H1 (cell line): ENCODE measurements around the gene LUC7L3. TPM values are rescaled to one million over a fixed set of nuclear protein-coding genes. Genes with fewer than 3 reads are reported as not detected.
A peak's percentile ranks its signal among the peaks of the same experiment; 100 is the strongest.

Source experiments
- CTCF ChIA-PET: fragments of 300-600 bp; sonication (Branson Sonifier 250); formaldehyde crosslinking; loops from one replicate; lab custom pipeline; 2021; ENCODE audit not compliant: partially characterized antibody; lab: Charles Lee
- POLR2A ChIA-PET: fragments of 300-600 bp; sonication (Branson Sonifier 250); formaldehyde crosslinking; loops from one replicate; lab custom pipeline; 2021; ENCODE audit warnings: inconsistent platforms; ENCODE audit not compliant: partially characterized antibody; lab: Charles Lee
- DNase-seq, 2 experiments: peaks; one replicate each; pipeline versions ENCODE4 v3.0.0 to v3.0.0-alpha.2; 2010 to 2022; ENCODE audit warnings: low spot score in 2 of 2, low read depth in 1 of 2, mixed read lengths in 1 of 2
- FAIRE-seq: peaks from 2 replicates; lab custom pipeline; 2011; peaks lifted over from hg19 to GRCh38; lab: Jason Lieb, UNC
- H2AFZ ChIP-seq: 2 replicates; pipeline ENCODE4 v1.8.1; 2012; ENCODE audit warnings: low read length, inconsistent platforms
- H2AK5ac ChIP-seq: 2 replicates; pipeline ENCODE4 v1.6.1; 2013; ENCODE audit warnings: low read depth, low read length
- H2BK120ac ChIP-seq: replicated peaks from 2 replicates; pipeline ENCODE3; 2013; ENCODE audit warnings: low read depth, low read length, inconsistent platforms
- H2BK12ac ChIP-seq: 2 replicates; pipeline ENCODE4 v1.6.1; 2013; ENCODE audit warnings: low read depth, low read length
- H2BK15ac ChIP-seq: 2 replicates; pipeline ENCODE4 v1.6.1; 2013; ENCODE audit warnings: low read length
- H2BK20ac ChIP-seq: 2 replicates; pipeline ENCODE4 v1.6.1; 2013; ENCODE audit warnings: low read length
- H2BK5ac ChIP-seq: 2 replicates; pipeline ENCODE4 v1.6.1; 2013; ENCODE audit warnings: low read depth, low read length
- H3K14ac ChIP-seq: 2 replicates; pipeline ENCODE4 v1.6.1; 2013; ENCODE audit warnings: inconsistent platforms; ENCODE audit not compliant: insufficient read length
- H3K18ac ChIP-seq: 2 replicates; pipeline ENCODE4 v1.6.1; 2013; ENCODE audit warnings: low read length; ENCODE audit errors: extremely low read depth
- H3K23ac ChIP-seq: 2 replicates; pipeline ENCODE4 v1.6.1; 2013; ENCODE audit warnings: inconsistent platforms; ENCODE audit not compliant: insufficient read length
- H3K23me2 ChIP-seq: 2 replicates; pipeline ENCODE4 v1.6.1; 2013; ENCODE audit warnings: low read depth, low read length
- H3K27ac ChIP-seq: 2 replicates; pipeline ENCODE4 v1.6.1; 2011; ENCODE audit warnings: low read depth, low read length, inconsistent platforms
- H3K27me3 ChIP-seq, 4 experiments: replicated peaks in 1 of 4; 1 replicate in 1 of 4; 2 replicates in 3 of 4; pipeline versions ENCODE4 v1.6.1 to v1.8.1; 2011 to 2013; ENCODE audit warnings: low read length in 3 of 4, mild to moderate bottlenecking in 3 of 4, inconsistent platforms in 2 of 4, mixed read lengths in 2 of 4, moderate library complexity in 1 of 4; ENCODE audit not compliant: control insufficient read depth in 3 of 4, insufficient read depth in 3 of 4; ENCODE audit errors: extremely low read depth in 1 of 4
- H3K36me3 ChIP-seq, 4 experiments: 2 replicates each; pipeline versions ENCODE4 v1.6.1 to v1.8.1; 2011 to 2013; ENCODE audit warnings: mild to moderate bottlenecking in 4 of 4, low read length in 3 of 4, moderate library complexity in 2 of 4, control low read depth in 1 of 4, inconsistent platforms in 1 of 4; ENCODE audit not compliant: insufficient read depth in 4 of 4, control insufficient read depth in 2 of 4
- H3K4ac ChIP-seq: replicated peaks from 2 replicates; pipeline ENCODE3; 2013; ENCODE audit warnings: low read length, low read depth, mixed read lengths, inconsistent platforms; ENCODE audit not compliant: insufficient read length
- H3K4me1 ChIP-seq, 4 experiments: replicated peaks in 1 of 4; 1 replicate in 1 of 4; 2 replicates in 3 of 4; pipeline versions ENCODE4 v1.6.1 to v1.8.1; 2011 to 2013; ENCODE audit warnings: low read length in 3 of 4, inconsistent platforms in 2 of 4, mixed read lengths in 1 of 4; ENCODE audit not compliant: insufficient read depth in 4 of 4, control insufficient read depth in 3 of 4
- H3K4me2 ChIP-seq, 2 experiments: 2 replicates each; pipeline versions ENCODE4 v1.6.1 to v1.8.1; 2011 to 2013; ENCODE audit warnings: low read depth in 2 of 2, low read length in 2 of 2, control low read depth in 1 of 2, inconsistent platforms in 1 of 2, mild to moderate bottlenecking in 1 of 2; ENCODE audit not compliant: insufficient read depth in 1 of 2
- H3K4me3 ChIP-seq, 4 experiments: fragments of 200-600, 300-600 bp in 1 of 4; sonication (generic), shearing (Covaris generic), sonication (Bioruptor Twin) in 1 of 4; 2 replicates each; pipeline versions ENCODE4 v1.5.1 to v1.8.1; 2011 to 2016; ENCODE audit warnings: low read length in 4 of 4, low read depth in 3 of 4, control low read depth in 2 of 4, inconsistent platforms in 2 of 4, mild to moderate bottlenecking in 2 of 4, mixed read lengths in 1 of 4, moderate library complexity in 1 of 4; ENCODE audit not compliant: insufficient read depth in 2 of 4; ENCODE audit errors: extremely low read depth in 1 of 4
- H3K56ac ChIP-seq: replicated peaks from 2 replicates; pipeline ENCODE3; 2013; ENCODE audit warnings: low read depth, mild to moderate bottlenecking, mixed read lengths, low read length, inconsistent platforms; ENCODE audit not compliant: insufficient read length
- H3K79me1 ChIP-seq: 2 replicates; pipeline ENCODE4 v1.6.1; 2013; ENCODE audit warnings: low read depth, low read length, control low read depth
- H3K79me2 ChIP-seq, 2 experiments: 2 replicates each; pipeline versions ENCODE4 v1.6.1 to v1.8.1; 2012 to 2013; ENCODE audit warnings: low read length in 2 of 2, mild to moderate bottlenecking in 2 of 2, inconsistent platforms in 1 of 2; ENCODE audit not compliant: insufficient read depth in 2 of 2, control insufficient read depth in 1 of 2
- H3K9ac ChIP-seq, 4 experiments: replicated peaks in 1 of 4; 1 replicate in 1 of 4; 2 replicates in 3 of 4; pipeline versions ENCODE4 v1.6.1 to v1.8.1; 2011 to 2013; ENCODE audit warnings: low read depth in 3 of 4, low read length in 3 of 4, control low read depth in 2 of 4, mild to moderate bottlenecking in 2 of 4, moderate library complexity in 2 of 4, inconsistent platforms in 1 of 4; ENCODE audit errors: extremely low read depth in 1 of 4
- H3K9me3 ChIP-seq, 2 experiments: 2 replicates each; pipeline versions ENCODE4 v1.6.1 to v1.8.1; 2012 to 2013; ENCODE audit warnings: mild to moderate bottlenecking in 2 of 2, moderate library complexity in 2 of 2, control low read depth in 1 of 2, inconsistent platforms in 1 of 2, low read depth in 1 of 2, low read length in 1 of 2, mixed read lengths in 1 of 2; ENCODE audit not compliant: insufficient read depth in 2 of 2
- H4K20me1 ChIP-seq, 2 experiments: replicated peaks in 1 of 2; 2 replicates each; pipeline versions ENCODE3 to v1.8.1; 2011 to 2013; ENCODE audit warnings: inconsistent platforms in 2 of 2, low read length in 2 of 2, mild to moderate bottlenecking in 1 of 2; ENCODE audit not compliant: insufficient read depth in 2 of 2, control insufficient read depth in 1 of 2
- H4K5ac ChIP-seq: 2 replicates; pipeline ENCODE4 v1.6.1; 2013; ENCODE audit warnings: low read length, low read depth, mixed read lengths, inconsistent platforms; ENCODE audit not compliant: insufficient read length
- H4K8ac ChIP-seq: 2 replicates; pipeline ENCODE4 v1.8.0; 2013; ENCODE audit warnings: mild to moderate bottlenecking, moderate library complexity, low read length, inconsistent platforms; ENCODE audit not compliant: insufficient read depth; ENCODE audit errors: extremely low read depth
- H4K91ac ChIP-seq: replicated peaks from 2 replicates; pipeline ENCODE3; 2013; ENCODE audit warnings: low read length, mixed read lengths, inconsistent platforms; ENCODE audit not compliant: insufficient read length
- ATF2 ChIP-seq: IDR thresholded peaks from 2 replicates; pipeline ENCODE4 v1.6.1; 2012; ENCODE audit warnings: low read length, inconsistent platforms
- EZH2 ChIP-seq: fragments of 200-600 bp; sonication (generic); IDR thresholded peaks from 2 replicates; pipeline ENCODE4 v1.7.1; 2012; ENCODE audit warnings: low read depth, mild to moderate bottlenecking, moderate library complexity, low read length, inconsistent platforms; ENCODE audit not compliant: severe bottlenecking
- MAX ChIP-seq: IDR thresholded peaks from 2 replicates; pipeline ENCODE4 v1.6.1; 2012; ENCODE audit warnings: inconsistent platforms
- RBBP5 ChIP-seq: IDR thresholded peaks from 2 replicates; pipeline ENCODE4 v1.7.1; 2012; ENCODE audit warnings: low read depth, mild to moderate bottlenecking, inconsistent platforms, low read length, moderate library complexity, borderline replicate concordance
- TEAD4 ChIP-seq: IDR thresholded peaks from 2 replicates; pipeline ENCODE4 v1.6.1; 2012; ENCODE audit warnings: low read depth, low read length, inconsistent platforms, mixed read lengths
- USF2 ChIP-seq: IDR thresholded peaks from 2 replicates; pipeline ENCODE4 v1.6.1; 2011; ENCODE audit warnings: low read length, improper control_type of control experiment
- WGBS, 2 experiments: shearing (Covaris generic) in 1 of 2; methylation state at CpG; one replicate each; pipeline versions ENCODE4 v1.1.6 to v1.1.7; 2013 to 2015; ENCODE audit warnings: low lambda C conversion rate in 2 of 2, mixed read lengths in 2 of 2, inconsistent platforms in 1 of 2, low coverage in 1 of 2, missing lambda C conversion rate in 1 of 2; ENCODE audit not compliant: insufficient replicate concordance in 2 of 2, insufficient coverage in 1 of 2, insufficient read length in 1 of 2; ENCODE audit errors: extremely low coverage in 1 of 2, missing lambda C conversion rate in 1 of 2; 5-methylcytosine and 5-hydroxymethylcytosine counted together
- polyA plus RNA-seq, 7 experiments: library from polyadenylated mRNA; depleted of rRNA in 3 of 7; stranded (reverse) in 5 of 7; unstranded in 2 of 7; fragments of >200 nt in 5 of 7; fragments of 200-250 nt in 2 of 7; gene quantifications; 1 replicate in 5 of 7; 2 replicates in 1 of 7; 4 replicates in 1 of 7; pipeline versions ENCODE4 v1.2.1 to v1.2.3, GENCODE V29; 2011 to 2013; ENCODE audit warnings: missing spikeins in 2 of 7, mixed read lengths in 2 of 7
- total RNA-seq: library from RNA; stranded (reverse); fragmentation: NEBNext Ultra II Directional; extraction: Animal tissue kit (Norgen Biotek cat#: 25700); gene quantifications from 2 replicates; pipeline ENCODE4 v1.2.1, GENCODE V29; 2021

LUC7L3 gene
- total and polyA plus RNA-seq, 2 of the 8 experiments (the other 6 are each of a cell fraction or from before 2014, with no cell fraction given) = 102 to 126 TPM

DNA sequence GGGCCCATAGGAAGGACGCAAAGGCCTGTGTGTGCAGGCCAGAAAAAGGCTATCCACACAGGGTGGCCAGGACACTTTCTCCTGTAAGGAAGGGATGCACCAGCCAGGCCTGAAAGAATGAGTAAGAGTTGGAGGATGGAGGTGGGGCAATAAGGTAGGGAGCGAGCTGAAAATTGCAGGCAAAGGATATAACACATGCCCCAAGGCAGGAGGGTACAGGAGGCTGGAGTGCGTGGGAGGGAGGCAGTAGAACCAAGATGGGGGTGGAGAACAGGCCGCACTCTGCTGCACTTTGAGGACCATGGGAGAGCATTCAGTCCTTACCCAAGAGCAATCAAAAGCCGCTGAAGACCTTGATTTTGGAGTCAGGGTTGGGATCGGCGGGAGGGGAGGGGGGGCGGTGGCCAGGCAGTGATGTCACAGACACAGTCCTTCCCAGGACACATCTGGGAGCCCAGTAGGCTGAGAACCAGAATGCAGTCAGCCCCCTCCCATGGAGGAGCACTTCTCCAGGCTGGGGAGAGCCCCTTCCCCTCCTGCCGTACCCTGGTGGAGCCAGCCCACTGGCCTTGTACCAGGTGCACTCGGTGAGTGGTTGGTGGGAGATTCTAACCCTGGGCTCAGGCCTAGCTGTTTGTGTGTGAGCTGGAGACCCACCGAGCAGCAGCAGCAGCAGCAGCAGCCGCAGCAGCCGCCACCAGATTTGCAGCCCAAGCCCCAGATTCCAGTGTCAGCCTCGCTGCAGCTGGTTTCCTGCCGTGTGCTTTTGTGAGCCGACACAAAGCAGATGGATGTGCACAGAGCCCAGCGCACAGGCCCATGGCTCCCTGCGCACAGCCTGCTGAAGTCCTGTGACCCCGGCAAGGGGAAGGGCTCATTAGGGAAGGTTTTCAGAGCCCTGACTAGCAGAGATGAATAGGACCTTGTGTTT lies 29.2 kb upstream of the LUC7L3 start:
- H3K36me3 ChIP-seq = peaks cover 2 to 19% (median 6%) of the 10 kb centered on the region in 4 experiments; a peak in 5 of 8 replicates
- peak overlapping the region; percentile 83 for H2BK5ac ChIP-seq
- no peak for FAIRE-seq
- H3K18ac ChIP-seq = peak overlapping the region; percentile 25; the same call in 1 of the 2 replicates
- DNase-seq = no peak
- no peaks in the 10 kb centered on the region for H3K79me2 ChIP-seq
- no peak overlapping the region; a peak in 1 of 4 replicates for H3K4me2 ChIP-seq
- no peaks in the 10 kb centered on the region for H4K20me1 ChIP-seq
- no peak overlapping the region for H3K56ac ChIP-seq
- H2BK12ac ChIP-seq = 0 out of 2 replicates have a peak overlapping the region, but pooled peaks have one; percentile 5
- peak overlapping the region; percentile 49; the same call in 1 of the 2 replicates for H2BK20ac ChIP-seq
- no peaks in the 10 kb centered on the region for H3K9me3 ChIP-seq
- H3K4me1 ChIP-seq = peaks cover 1 to 21% (median 8%) of the 10 kb centered on the region in 4 experiments; a peak in 6 of 7 replicates
- H4K8ac ChIP-seq = peak overlapping the region; percentile 90
- H2AFZ ChIP-seq = no peak overlapping the region
- 77% methylated on average over 17 of the region's 19 CpGs; no CpG with 5 or more reads in 1 of the 2 experiments for WGBS, 2 experiments
- H3K27ac ChIP-seq = no peak overlapping the region; the same call in 1 of the 2 replicates
- CTCF ChIA-PET = interaction anchor here (0.8 to 20.2 kb wide), 6 partner anchors 12 to 206 kb away, joined by 3 to 391 read pairs (median 10); no protein-coding TSS in a partner anchor
- H3K23ac ChIP-seq = no peak overlapping the region
- no peak overlapping the region for H3K4ac ChIP-seq
- H3K23me2 ChIP-seq = no peaks in the 10 kb centered on the region
- H3K4me3 ChIP-seq = no peak overlapping the region
- no peak overlapping the region for H2AK5ac ChIP-seq
- no peak overlapping the region for H2BK120ac ChIP-seq
- no peaks in the 10 kb centered on the region for H3K27me3 ChIP-seq
- no peaks in the 10 kb centered on the region for H3K79me1 ChIP-seq
- POLR2A ChIA-PET = interaction anchor here (0.9 kb wide), 1 partner anchor 29 kb away, joined by 4 read pairs; the partner anchor contains the start of gene LUC7L3
- no peak overlapping the region for H3K14ac ChIP-seq
- H4K91ac ChIP-seq = peak overlapping the region; percentile 76
- H4K5ac ChIP-seq = peak overlapping the region; percentile 16
- peak overlapping the region; percentile 82; the same call in 1 of the 2 replicates for H2BK15ac ChIP-seq
- H3K9ac ChIP-seq = no peak overlapping the region
- no peak for TF ChIP-seq ATF2
- peak; percentile 65; the same call in 1 of the 2 replicates for TF ChIP-seq MAX
- no peak for TF ChIP-seq EZH2
- TF ChIP-seq RBBP5 = peak; percentile 2; the same call in 1 of the 2 replicates
- TF ChIP-seq USF2 = no peak
- 0 out of 2 replicates have a peak, but pooled peaks have one; percentile 12 for TF ChIP-seq TEAD4
